T-cell (primary cell): ENCODE results near the gene EPHA2. TPM values are rescaled to one million over a fixed set of nuclear protein-coding genes. Genes with fewer than 3 reads are reported as not detected.
"Not testable (repeated sequence)": the region's sequence is repeated elsewhere in the genome, so short reads cannot be mapped to it uniquely, and the experiment has no call there.

ENCODE experiments used
- ATAC-seq, 4 experiments: fragments of 200-7000 bp in 3 of 4; fragments of 150-1000 bp in 1 of 4; cut with Tn5 transposase; replicated peaks in 1 of 4; 1 replicate in 3 of 4; 2 replicates in 1 of 4; pipeline ENCODE4 v1.10.0; 2021; ENCODE audit warnings: moderate library complexity in 3 of 4, mild to moderate bottlenecking in 2 of 4, moderate number of reproducible peaks in 1 of 4
- CTCF ChIA-PET, 2 donors: fragments of 300-600 bp; sonication (Branson Sonifier 250); formaldehyde crosslinking; loops; one replicate each; lab custom pipeline; 2022; ENCODE audit warnings: antibody characterized with exemption in 2 of 2; lab: Charles Lee
- POLR2A ChIA-PET, 2 donors: fragments of 300-600 bp; sonication (Branson Sonifier 250); formaldehyde crosslinking; loops; one replicate each; lab custom pipeline; 2022; ENCODE audit warnings: antibody characterized with exemption in 2 of 2; lab: Charles Lee
- DNase-seq, 35 experiments: peaks; one replicate each; pipeline versions ENCODE4 v3.0.0 to v3.0.0-alpha.2; 2013 to 2023
- H3K27ac ChIP-seq: one replicate; pipeline ENCODE4 v1.5.1; 2013; ENCODE audit warnings: low read length
- H3K27me3 ChIP-seq, 2 experiments: replicated peaks in 1 of 2; 1 replicate in 1 of 2; 2 replicates in 1 of 2; pipeline versions ENCODE4 v1.6.1 to v1.7.0; 2013; ENCODE audit warnings: low read length in 1 of 2, mixed read lengths in 1 of 2; ENCODE audit not compliant: control insufficient read depth in 2 of 2, insufficient read depth in 2 of 2; ENCODE audit errors: extremely low read depth in 1 of 2
- H3K36me3 ChIP-seq, 2 donors: 1 replicate in 1 of 2; 2 replicates in 1 of 2; pipeline versions ENCODE4 v1.6.1 to v1.7.0; 2013; ENCODE audit warnings: low read length in 1 of 2; ENCODE audit not compliant: control insufficient read depth in 2 of 2, insufficient read depth in 1 of 2; ENCODE audit errors: extremely low read depth in 1 of 2
- H3K4me1 ChIP-seq, 2 experiments: 1 replicate in 1 of 2; 2 replicates in 1 of 2; pipeline versions ENCODE4 v1.6.1 to v1.7.0; 2013; ENCODE audit warnings: low read length in 2 of 2, mixed read lengths in 1 of 2; ENCODE audit not compliant: insufficient read depth in 2 of 2, control insufficient read depth in 1 of 2; ENCODE audit errors: extremely low read depth in 1 of 2
- H3K4me3 ChIP-seq, 2 donors: 1 replicate in 1 of 2; 2 replicates in 1 of 2; pipeline versions ENCODE4 v1.5.1 to v1.7.0; 2013; ENCODE audit warnings: mild to moderate bottlenecking in 2 of 2, low read length in 1 of 2, moderate library complexity in 1 of 2; ENCODE audit not compliant: control insufficient read depth in 1 of 2; ENCODE audit errors: extremely low read depth in 1 of 2
- H3K9me3 ChIP-seq: 2 replicates; pipeline ENCODE4 v1.7.0; 2013
- H3K27ac Mint-ChIP-seq, 2 donors: one replicate each; pipeline ENCODE4 v1.8.0; 2020 to 2021; ENCODE audit warnings: mild to moderate bottlenecking in 2 of 2, mixed read lengths in 2 of 2
- H3K27me3 Mint-ChIP-seq, 2 donors: one replicate each; pipeline ENCODE4 v1.8.0; 2021 to 2022; ENCODE audit warnings: mixed read lengths in 2 of 2
- H3K36me3 Mint-ChIP-seq: one replicate; pipeline ENCODE4 v1.8.0; 2021; ENCODE audit warnings: mixed read lengths
- H3K4me1 Mint-ChIP-seq, 3 donors: one replicate each; pipeline ENCODE4 v1.8.0; 2020 to 2022; ENCODE audit warnings: mixed read lengths in 3 of 3, mild to moderate bottlenecking in 1 of 3
- H3K4me3 Mint-ChIP-seq, 3 donors: one replicate each; pipeline ENCODE4 v1.8.0; 2020 to 2022; ENCODE audit warnings: mild to moderate bottlenecking in 3 of 3, mixed read lengths in 3 of 3, moderate library complexity in 3 of 3
- H3K9me3 Mint-ChIP-seq, 3 donors: one replicate each; pipeline ENCODE4 v1.8.0; 2020 to 2022; ENCODE audit warnings: mixed read lengths in 3 of 3
- WGBS: methylation state at CpG from one replicate; pipeline ENCODE4 v1.1.5; 2013; ENCODE audit warnings: missing lambda C conversion rate; ENCODE audit not compliant: insufficient coverage; 5-methylcytosine and 5-hydroxymethylcytosine counted together
- total RNA-seq, 35 experiments: library from RNA in 6 of 35; stranded (reverse) in 6 of 35; fragments of 120-200 nt in 1 of 35; gene quantifications; one replicate each; pipeline versions ENCODE4 v1.2.1 to v1.2.4 and lab custom pipeline; 2013 to 2026

Gene EPHA2
- total RNA-seq, 5 donors from 2014 or later (not counting 1 experiment from before 2014, with no cell fraction given) = 0.19 to 0.66 (median 0.41) TPM; not detected in 1

DNA sequence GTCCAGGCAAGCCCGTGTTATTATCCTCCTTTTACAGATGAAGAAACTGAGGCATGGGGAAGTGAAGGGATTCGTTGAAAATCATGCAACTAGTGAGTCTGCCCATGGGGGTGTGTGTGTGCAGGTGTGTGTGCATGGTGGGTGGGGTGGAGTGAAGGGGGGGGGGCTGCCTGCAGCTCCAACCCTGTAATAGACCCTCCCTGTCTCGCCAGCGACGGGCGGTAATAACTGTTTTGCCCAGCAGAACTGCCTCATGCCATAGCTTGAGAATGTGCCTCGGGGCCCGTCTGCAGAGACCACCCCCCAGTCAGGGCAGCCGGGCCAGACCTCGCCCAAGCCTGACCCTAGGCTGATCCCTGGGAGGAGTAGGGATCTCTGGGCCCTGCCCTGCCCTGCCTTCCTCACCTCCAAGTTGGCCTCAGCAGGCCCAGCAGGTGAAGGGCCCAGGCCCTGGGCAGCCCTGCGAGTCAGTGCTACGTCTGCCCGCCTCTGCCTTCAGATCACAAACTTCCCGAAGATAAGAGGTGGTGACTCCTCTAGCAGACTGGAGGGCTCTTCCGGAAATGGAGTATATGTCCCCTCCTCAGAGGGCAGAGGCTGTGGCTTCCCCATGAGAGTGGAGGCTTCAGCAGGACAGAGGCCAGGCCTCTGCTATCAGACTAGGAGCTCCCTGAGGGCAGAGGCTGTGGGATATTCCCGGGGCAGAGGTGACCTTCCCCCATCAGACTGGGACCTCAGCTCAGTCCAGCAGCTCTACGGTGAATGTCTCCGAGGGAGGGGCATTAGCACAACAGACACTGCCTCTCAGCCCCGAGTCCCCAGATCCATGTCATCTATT is 15.7 kb upstream of the EPHA2 start:
- Mint-ChIP-seq H3K27ac (no peak overlapping the region), H3K36me3 (no peaks in the 10 kb centered on the region), H3K4me3 (no peak overlapping the region), H3K9me3 (no peaks in the 10 kb centered on the region), H3K4me1 (peaks cover 15 to 28% (median 17%) of the 10 kb centered on the region in 3 donors), H3K27me3 (peaks cover 0 to 6% of the 10 kb centered on the region in 2 donors)
- no peaks in the 10 kb centered on the region for H3K36me3 ChIP-seq
- no peaks in the 10 kb centered on the region for H3K9me3 ChIP-seq
- H3K27ac ChIP-seq = no peak overlapping the region
- ATAC-seq = no peak
- peaks cover 11 to 28% of the 10 kb centered on the region in 2 experiments for H3K4me1 ChIP-seq
- no peak overlapping the region for H3K4me3 ChIP-seq
- POLR2A ChIA-PET = no interaction called here
- WGBS = 88% methylated on average over 15 of the region's 19 CpGs
- DNase-seq = no peak
- CTCF ChIA-PET = interaction anchor here (0.6 to 0.8 kb wide), 2 partner anchors 67 to 428 kb away, joined by 3 read pairs; no protein-coding TSS in a partner anchor
- peaks cover 0 to 59% of the 10 kb centered on the region in 2 experiments for H3K27me3 ChIP-seq

DNA sequence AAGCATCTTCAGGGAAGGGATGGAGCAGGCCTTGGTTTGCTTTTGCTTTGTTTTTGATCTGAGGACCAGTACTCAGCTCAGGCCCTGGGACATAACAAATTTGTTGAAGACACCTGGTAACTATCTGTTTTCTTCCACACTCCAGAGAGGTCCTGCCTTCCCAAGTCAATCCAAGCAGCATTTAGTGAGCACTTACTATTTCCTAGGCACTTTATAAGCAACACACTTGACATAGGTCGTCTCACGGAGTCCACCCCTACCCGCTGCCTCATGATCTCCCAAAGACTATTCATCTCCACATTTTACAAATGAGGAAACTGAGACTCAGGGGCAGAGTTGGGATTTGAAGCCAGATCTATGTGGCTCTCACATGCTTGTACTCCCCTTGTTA is 14.4 kb upstream of the EPHA2 start:
- no peaks in the 10 kb centered on the region for H3K9me3 ChIP-seq
- no peak overlapping the region for H3K4me3 ChIP-seq
- H3K36me3 ChIP-seq = no peaks in the 10 kb centered on the region
- Mint-ChIP-seq H3K27me3 (peaks cover 0 to 6% of the 10 kb centered on the region in 2 donors), H3K4me3 (no peak overlapping the region), H3K27ac (no peak overlapping the region), H3K36me3 (no peaks in the 10 kb centered on the region), H3K4me1 (peaks cover 26 to 39% (median 30%) of the 10 kb centered on the region in 3 donors), H3K9me3 (no peaks in the 10 kb centered on the region)
- H3K27ac ChIP-seq = no peak overlapping the region
- CTCF ChIA-PET = no interaction called here
- POLR2A ChIA-PET = interaction anchor here in 1 of 2 donors (0.6 kb wide), 1 partner anchor 44 kb away, joined by 3 read pairs; no protein-coding TSS in a partner anchor
- WGBS = 80% methylated on average over 1 of the region's 3 CpGs
- DNase-seq (no peak), ATAC-seq (no peak)
- H3K27me3 ChIP-seq = peaks cover 0 to 54% of the 10 kb centered on the region in 2 experiments
- peaks cover 14 to 40% of the 10 kb centered on the region in 2 experiments for H3K4me1 ChIP-seq

DNA sequence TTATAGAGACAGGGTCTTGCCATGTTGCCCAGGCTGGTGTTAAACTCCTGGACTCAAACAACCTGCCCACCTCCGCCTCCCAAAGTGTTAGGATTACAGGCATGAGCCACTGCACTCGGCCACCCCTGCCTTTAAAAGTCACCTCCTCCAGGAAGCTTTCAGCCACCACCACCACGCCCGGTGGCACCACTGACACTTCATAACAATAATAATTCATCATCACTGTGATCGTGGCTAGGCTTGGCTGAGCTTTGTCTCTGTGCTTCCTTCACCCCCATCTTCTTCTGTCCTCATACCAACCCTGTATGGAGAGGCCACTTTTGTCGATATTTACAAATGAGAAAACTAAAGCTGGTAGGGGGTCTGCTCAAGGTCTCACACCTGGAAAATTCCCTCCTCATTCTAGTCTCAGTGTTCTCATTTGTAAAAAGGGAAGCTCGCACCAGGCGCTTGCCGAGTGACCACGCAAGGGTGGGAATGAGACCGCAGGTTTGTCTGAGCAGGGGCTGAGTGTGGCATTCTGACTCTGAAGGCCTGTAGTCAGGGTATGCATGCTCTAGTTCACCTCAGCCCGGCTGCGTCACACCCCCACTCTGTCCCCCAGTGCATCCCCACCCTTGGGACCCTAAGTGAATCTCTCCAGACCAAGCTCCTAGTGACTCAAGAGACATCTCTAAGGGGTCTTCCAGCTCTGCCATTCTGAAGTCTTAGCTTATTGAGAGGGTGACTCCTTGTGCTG is 12.9 kb upstream of the EPHA2 start:
- 58% methylated on average over 11 of the region's 13 CpGs for WGBS
- Mint-ChIP-seq H3K36me3 (no peaks in the 10 kb centered on the region), H3K27ac (peak overlapping the region; percentile 49 to 68), H3K9me3 (no peaks in the 10 kb centered on the region), H3K4me1 (peaks cover 36 to 53% (median 45%) of the 10 kb centered on the region in 3 donors), H3K4me3 (peak overlapping the region; percentile 57 to 71 (median 69)), H3K27me3 (peaks cover 0 to 2% of the 10 kb centered on the region in 2 donors)
- CTCF ChIA-PET = interaction anchor here in 1 of 2 donors (0.9 kb wide), 1 partner anchor 89 kb away, joined by 3 read pairs; no protein-coding TSS in a partner anchor
- Histone ChIP-seq H3K36me3 (no peaks in the 10 kb centered on the region), H3K4me3 (no peak overlapping the region), H3K27ac (no peak overlapping the region), H3K9me3 (no peaks in the 10 kb centered on the region), H3K4me1 (peaks cover 24 to 54% of the 10 kb centered on the region in 2 experiments), H3K27me3 (peaks cover 0 to 45% of the 10 kb centered on the region in 2 experiments)
- POLR2A ChIA-PET = no interaction called here
- no peak for ATAC-seq
- DNase-seq = peak in 2 of 35 experiments; percentile 17 to 27

DNA sequence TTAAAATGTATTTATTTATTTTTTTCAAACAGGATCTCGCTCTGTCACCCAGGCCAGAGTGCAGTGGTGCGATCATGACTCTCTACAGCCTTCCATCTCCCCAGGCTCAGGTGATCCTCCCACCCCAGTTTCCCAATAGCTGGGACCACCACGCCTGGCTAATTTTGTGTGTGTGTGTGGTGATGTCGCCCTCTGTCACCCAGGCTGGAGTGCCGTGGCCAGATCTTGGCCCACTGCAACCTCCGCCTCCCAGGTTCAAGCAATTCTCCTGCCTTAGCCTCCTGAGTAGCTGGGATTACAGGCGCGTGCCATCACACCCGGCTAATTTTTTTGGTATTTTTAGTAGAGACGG is 12.3 kb upstream of the EPHA2 start:
- H3K4me3 ChIP-seq = peak overlapping the region; percentile 55 to 60
- not testable (repeated sequence) for H3K27ac ChIP-seq, H3K9me3 Mint-ChIP-seq, H3K36me3 Mint-ChIP-seq, ATAC-seq, H3K36me3 ChIP-seq, DNase-seq, H3K9me3 ChIP-seq, H3K27me3 Mint-ChIP-seq
- Mint-ChIP-seq H3K4me3 (peak overlapping the region; percentile 57 to 71 (median 69)), H3K4me1 (peaks cover 43 to 58% (median 50%) of the 10 kb centered on the region in 3 donors), H3K27ac (peak overlapping the region in 1 of 2 donors; percentile 68)
- WGBS = 75% methylated on average over 4 of the region's 10 CpGs
- H3K27me3 ChIP-seq = peaks cover 0 to 41% of the 10 kb centered on the region in 2 experiments
- CTCF ChIA-PET = interaction anchor here in 1 of 2 donors (0.7 to 0.9 kb wide), 3 partner anchors 18 to 164 kb away, joined by 3 to 4 read pairs (median 3); no protein-coding TSS in a partner anchor
- POLR2A ChIA-PET = interaction anchor here in 1 of 2 donors (0.5 kb wide), 1 partner anchor 335 kb away, joined by 6 read pairs; no protein-coding TSS in a partner anchor
- H3K4me1 ChIP-seq = peaks cover 24 to 61% of the 10 kb centered on the region in 2 experiments

DNA sequence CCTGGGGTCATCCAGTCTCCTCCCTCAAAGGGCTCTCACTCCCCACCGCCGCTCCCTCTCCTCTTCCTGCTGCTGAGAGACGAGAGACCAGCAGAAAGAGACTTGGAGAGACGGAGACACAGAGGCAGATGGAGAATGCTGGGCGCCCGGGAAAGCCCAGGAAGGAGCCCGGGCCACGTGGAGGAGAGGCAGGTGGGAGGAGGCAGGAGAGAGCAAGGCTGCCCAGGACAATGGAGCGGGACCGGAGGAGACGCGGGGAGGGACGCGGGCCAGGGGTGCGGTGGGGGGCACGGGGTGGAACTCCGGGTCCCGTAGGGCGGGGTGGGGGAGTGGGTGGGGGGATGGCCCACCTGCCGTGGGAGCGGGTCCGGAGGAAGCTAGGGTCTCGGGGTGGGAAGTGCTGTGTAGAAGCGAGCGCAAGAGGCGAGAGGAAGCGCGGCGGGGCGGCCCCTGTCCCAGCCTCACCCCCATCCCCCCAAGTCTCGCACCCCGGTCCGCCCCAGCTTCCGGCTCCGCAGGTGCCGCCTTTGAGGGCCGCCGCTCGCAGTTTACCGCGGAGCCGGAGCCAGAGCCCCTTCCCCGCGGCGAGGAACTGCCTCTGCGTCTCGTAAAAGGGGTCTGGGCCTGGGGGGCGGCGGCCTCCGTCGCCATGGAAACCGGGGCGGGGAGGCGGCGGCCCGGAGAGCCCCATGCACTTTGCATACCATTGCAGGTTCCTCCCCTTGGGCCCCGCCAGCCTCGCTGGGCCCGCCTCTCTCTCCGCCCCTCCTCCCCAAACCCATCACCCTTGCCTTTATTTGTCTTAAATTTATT is 11.7 kb upstream of the EPHA2 start:
- Histone ChIP-seq H3K9me3 (no peaks in the 10 kb centered on the region), H3K27ac (no peak overlapping the region), H3K4me3 (peak overlapping the region; percentile 55 to 60), H3K27me3 (peaks cover 0 to 37% of the 10 kb centered on the region in 2 experiments), H3K36me3 (no peaks in the 10 kb centered on the region), H3K4me1 (peaks cover 27 to 67% of the 10 kb centered on the region in 2 experiments)
- peak overlapping the region; percentile 39 to 71 (median 69) for H3K4me3 Mint-ChIP-seq
- CTCF ChIA-PET = interaction anchor here in 1 of 2 donors (0.7 kb wide), 2 partner anchors 19 to 164 kb away, joined by 3 to 4 read pairs; no protein-coding TSS in a partner anchor
- H3K4me1 Mint-ChIP-seq = peaks cover 49 to 64% (median 56%) of the 10 kb centered on the region in 3 donors
- POLR2A ChIA-PET = interaction anchor here in 1 of 2 donors (0.5 kb wide), 1 partner anchor 334 kb away, joined by 6 read pairs; no protein-coding TSS in a partner anchor
- peaks cover 0 to 2% of the 10 kb centered on the region in 2 donors for H3K27me3 Mint-ChIP-seq
- no peaks in the 10 kb centered on the region for H3K9me3 Mint-ChIP-seq
- WGBS = 5% methylated on average over 28 of the region's 60 CpGs
- H3K36me3 Mint-ChIP-seq = no peaks in the 10 kb centered on the region
- ATAC-seq = peak; percentile 85 to 92 (median 87)
- DNase-seq = peak; percentile 29 to 83 (median 58)
- no peak overlapping the region for H3K27ac Mint-ChIP-seq
